HL-60 (cell line): Measurements from ENCODE around the gene CPVL.
A peak's percentile ranks its signal among the peaks of the same experiment; 100 is the strongest.

ENCODE experiments used
- DNase-seq, 2 experiments: peaks; one replicate each; pipeline ENCODE4 v3.0.0-alpha.2; 2010 to 2020; ENCODE audit warnings: low read depth in 1 of 2, low spot score in 1 of 2
- H3K27ac ChIP-seq: fragments of 250-450 bp; sonication (Bioruptor Pico); replicated peaks from 2 replicates; pipeline ENCODE4 v1.5.1; 2020; ENCODE audit warnings: mild to moderate bottlenecking, moderate library complexity
- H3K27me3 ChIP-seq: fragments of 250-450 bp; sonication (Bioruptor Pico); 2 replicates; pipeline ENCODE4 v1.5.1; 2021; ENCODE audit warnings: mild to moderate bottlenecking, moderate library complexity; ENCODE audit not compliant: insufficient read depth, poor library complexity, severe bottlenecking
- H3K4me3 ChIP-seq: replicated peaks from 2 replicates; pipeline ENCODE4 v1.5.1; 2011; ENCODE audit warnings: mild to moderate bottlenecking, control low read depth, low read length; ENCODE audit not compliant: insufficient read depth
- CTCF ChIP-seq: IDR thresholded peaks from one replicate; pipeline ENCODE4 v1.5.1; 2011; ENCODE audit warnings: low read length, control low read depth, inconsistent platforms; ENCODE audit not compliant: insufficient read depth
- GABPA ChIP-seq: IDR thresholded peaks from 2 replicates; pipeline ENCODE4 v1.6.1; 2012; ENCODE audit warnings: low read depth
- POLR2AphosphoS5 ChIP-seq: IDR thresholded peaks from 2 replicates; pipeline ENCODE4 v1.6.1; 2012; ENCODE audit warnings: low read depth
- SPI1 ChIP-seq: IDR thresholded peaks from 2 replicates; pipeline ENCODE4 v1.6.1; 2012; ENCODE audit warnings: low read depth, mild to moderate bottlenecking, borderline replicate concordance
- TF ChIP-seq, protein P1 (sequence below): IDR thresholded peaks from 2 replicates; pipeline ENCODE4 v1.6.1; 2012; ENCODE audit warnings: low read depth; ENCODE audit not compliant: insufficient replicate concordance

The CPVL gene

DNA sequence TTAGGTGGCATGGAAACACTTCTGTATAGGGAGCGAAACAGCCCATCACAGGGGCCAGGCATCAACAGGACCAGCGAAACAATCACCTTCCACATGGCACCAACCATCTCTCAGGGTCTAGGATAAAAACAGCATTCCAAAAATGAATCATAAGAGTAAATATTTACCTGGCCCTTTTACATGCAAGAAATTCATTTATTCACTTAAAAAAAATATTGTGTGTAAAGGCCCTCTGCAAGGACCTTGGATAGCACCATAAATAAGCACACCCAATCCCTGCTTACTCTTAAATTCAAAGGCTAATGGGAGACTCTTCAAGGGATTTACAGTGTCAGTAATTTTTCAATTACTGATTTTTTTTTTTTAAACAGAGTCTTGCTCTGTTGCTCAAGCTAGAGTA lies 25.4 kb downstream of the CPVL start:
- Histone ChIP-seq H3K4me3 (no peak overlapping the region), H3K27me3 (peaks cover 7% of the 10 kb centered on the region), H3K27ac (no peak overlapping the region)
- TF ChIP-seq, protein P1, sequence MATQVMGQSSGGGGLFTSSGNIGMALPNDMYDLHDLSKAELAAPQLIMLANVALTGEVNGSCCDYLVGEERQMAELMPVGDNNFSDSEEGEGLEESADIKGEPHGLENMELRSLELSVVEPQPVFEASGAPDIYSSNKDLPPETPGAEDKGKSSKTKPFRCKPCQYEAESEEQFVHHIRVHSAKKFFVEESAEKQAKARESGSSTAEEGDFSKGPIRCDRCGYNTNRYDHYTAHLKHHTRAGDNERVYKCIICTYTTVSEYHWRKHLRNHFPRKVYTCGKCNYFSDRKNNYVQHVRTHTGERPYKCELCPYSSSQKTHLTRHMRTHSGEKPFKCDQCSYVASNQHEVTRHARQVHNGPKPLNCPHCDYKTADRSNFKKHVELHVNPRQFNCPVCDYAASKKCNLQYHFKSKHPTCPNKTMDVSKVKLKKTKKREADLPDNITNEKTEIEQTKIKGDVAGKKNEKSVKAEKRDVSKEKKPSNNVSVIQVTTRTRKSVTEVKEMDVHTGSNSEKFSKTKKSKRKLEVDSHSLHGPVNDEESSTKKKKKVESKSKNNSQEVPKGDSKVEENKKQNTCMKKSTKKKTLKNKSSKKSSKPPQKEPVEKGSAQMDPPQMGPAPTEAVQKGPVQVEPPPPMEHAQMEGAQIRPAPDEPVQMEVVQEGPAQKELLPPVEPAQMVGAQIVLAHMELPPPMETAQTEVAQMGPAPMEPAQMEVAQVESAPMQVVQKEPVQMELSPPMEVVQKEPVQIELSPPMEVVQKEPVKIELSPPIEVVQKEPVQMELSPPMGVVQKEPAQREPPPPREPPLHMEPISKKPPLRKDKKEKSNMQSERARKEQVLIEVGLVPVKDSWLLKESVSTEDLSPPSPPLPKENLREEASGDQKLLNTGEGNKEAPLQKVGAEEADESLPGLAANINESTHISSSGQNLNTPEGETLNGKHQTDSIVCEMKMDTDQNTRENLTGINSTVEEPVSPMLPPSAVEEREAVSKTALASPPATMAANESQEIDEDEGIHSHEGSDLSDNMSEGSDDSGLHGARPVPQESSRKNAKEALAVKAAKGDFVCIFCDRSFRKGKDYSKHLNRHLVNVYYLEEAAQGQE, result peak; percentile 74
- TF ChIP-seq POLR2AphosphoS5 (no peak), SPI1 (no peak), GABPA (no peak), CTCF (no peak)
- DNase-seq, result no peak

GRCh38 chr7:29119538-29119937 lies 26.8 kb downstream of the CPVL start:
- no peak for DNase-seq
- TF ChIP-seq CTCF, result no peak
- no peak for TF ChIP-seq SPI1
- no peak for TF ChIP-seq GABPA
- TF ChIP-seq, protein P1, result no peak
- TF ChIP-seq POLR2AphosphoS5, result no peak
- Histone ChIP-seq H3K27me3 (peaks cover 7% of the 10 kb centered on the region), H3K4me3 (no peak overlapping the region), H3K27ac (no peak overlapping the region)

DNA sequence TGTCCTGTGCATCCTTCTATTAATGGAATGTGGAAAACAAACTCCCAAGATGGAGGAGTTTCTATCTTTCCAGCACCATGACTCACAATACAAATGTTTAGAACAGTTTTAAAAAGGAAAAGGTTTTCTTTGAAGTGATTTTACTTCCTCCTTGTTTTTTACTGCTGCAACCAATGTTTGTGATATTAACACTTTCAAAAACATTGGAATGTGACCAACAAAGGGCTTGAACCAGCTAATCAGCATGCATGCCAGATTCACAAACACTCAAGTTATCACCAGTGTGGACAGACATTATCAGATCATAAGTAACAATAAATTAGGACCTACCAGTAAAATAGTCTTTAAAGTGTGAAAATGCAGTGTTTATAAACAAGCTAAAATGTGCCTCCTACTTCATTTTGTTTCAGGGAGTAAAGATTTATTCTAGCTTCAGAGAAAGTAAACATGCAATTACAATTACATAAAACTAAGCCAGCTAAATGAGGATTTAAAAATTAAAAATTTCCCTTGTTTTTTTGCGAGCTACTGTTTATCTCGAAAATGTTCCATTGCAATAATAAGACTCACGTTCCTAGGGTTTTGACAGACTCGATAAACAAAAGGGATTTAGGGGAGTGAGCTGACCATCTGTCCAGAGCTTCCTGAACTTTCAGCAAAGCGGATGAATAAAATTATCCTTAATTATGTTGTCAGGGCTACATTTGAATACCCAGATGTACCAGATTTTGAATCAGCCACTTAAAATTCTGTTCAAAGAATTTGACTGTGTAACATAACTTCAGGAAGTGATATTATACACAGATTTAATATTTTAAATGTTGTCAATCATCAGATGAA lies 29.8 kb downstream of the CPVL start:
- TF ChIP-seq, protein P1, result no peak
- TF ChIP-seq GABPA, result no peak
- no peak for TF ChIP-seq SPI1
- TF ChIP-seq POLR2AphosphoS5, result no peak
- TF ChIP-seq CTCF, result no peak

More for the DNA sequence above, 29.8 kb downstream of the CPVL start:
- no peak overlapping the region for H3K4me3 ChIP-seq
- no peak overlapping the region for H3K27ac ChIP-seq
- DNase-seq, result no peak
- H3K27me3 ChIP-seq, result peaks cover 4% of the 10 kb centered on the region
